Fibroblast of skin of abdomen (primary cell): ENCODE measurements around the gene TXK.
A peak's percentile ranks its signal among the peaks of the same experiment; 100 is the strongest.

Experiments used
- DNase-seq: peaks from one replicate; pipeline ENCODE4 v3.0.0-alpha.2; 2013

Gene TXK

DNA sequence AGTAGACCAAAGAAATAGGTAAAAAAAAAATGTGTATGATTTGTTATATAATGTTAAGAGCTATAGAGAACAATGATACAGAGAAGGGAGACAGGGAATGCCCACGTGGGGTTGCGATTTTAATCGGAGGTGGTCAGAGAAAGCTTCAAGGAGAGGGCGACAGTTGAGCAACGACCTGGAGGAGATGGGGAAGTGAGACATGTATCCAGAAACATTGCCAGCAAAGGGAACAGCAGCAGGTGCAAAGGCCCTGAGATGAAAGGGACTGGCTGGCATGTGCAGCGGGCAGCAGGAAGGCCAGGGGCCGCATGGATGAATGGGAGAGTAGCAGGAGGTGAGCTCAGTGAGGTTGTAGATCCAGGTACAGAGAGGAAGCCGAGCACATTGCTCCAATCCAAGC is 84.6 kb downstream of the TXK start:
- no peak for DNase-seq

GRCh38 chr4:48047896-48048295 is 86.2 kb downstream of the TXK start:
- DNase-seq: no peak

DNA sequence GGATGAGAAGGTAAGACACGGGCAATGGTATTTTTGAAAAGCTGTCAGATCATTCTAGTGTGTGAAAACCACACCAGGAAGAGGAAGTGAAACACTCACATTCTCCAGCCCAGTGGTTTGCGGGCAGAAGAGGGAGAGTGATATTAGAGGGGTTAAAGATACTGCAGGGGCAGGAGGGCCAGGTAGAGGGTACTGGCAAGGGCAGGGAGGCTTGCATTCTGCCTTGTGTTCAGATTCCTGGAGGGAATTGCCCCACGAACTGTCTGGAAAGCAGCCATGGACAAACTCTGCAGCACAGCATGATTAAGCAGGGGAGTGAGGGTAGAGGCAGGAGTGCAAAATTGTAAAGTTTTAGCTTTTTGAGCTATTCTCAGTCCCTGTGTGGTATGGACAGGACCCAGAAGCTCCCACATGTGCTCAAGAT is 86.6 kb downstream of the TXK start:
- no peak for DNase-seq

DNA sequence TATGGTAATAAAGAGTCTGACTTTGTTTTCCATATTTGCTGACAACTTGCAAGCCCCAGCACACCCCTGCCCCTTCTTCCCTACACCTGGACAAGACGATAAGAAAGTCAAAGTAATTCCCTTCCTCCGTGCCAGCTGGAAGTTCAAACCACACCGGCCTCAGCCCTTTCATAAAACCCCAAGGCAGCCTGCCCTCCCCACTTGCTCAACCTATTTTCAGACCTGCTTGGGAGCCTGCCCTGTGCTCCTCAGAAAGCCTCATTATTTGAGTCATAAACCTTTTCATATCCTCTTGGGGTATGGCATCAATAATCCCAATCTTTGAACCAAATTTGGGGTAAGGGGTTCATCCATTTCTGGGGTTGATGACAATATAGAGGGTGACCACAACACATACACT is 88.0 kb downstream of the TXK start:
- no peak for DNase-seq

DNA sequence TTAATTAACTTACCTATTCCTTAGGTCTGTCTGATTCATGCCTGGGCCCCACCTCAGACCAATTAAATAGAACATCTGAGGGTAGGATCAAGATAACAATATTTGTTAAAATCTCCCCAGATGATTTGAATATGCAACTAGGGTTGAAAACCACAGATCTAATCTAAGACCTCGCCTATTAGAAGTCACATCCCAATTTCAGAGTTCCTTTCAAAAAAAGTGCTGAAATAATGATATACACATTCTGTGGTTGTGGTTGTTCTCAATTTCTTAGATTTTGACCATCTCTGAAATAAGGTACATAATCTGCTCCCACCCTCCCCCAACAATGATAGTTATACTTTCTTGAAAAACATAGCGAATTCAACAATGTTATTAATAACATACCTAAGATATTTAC is 89.8 kb downstream of the TXK start:
- no peak for DNase-seq

- DNase-seq: no peak
Observed at GRCh38 chr4:48043504-48043903, 90.5 kb downstream of the TXK start.

DNA sequence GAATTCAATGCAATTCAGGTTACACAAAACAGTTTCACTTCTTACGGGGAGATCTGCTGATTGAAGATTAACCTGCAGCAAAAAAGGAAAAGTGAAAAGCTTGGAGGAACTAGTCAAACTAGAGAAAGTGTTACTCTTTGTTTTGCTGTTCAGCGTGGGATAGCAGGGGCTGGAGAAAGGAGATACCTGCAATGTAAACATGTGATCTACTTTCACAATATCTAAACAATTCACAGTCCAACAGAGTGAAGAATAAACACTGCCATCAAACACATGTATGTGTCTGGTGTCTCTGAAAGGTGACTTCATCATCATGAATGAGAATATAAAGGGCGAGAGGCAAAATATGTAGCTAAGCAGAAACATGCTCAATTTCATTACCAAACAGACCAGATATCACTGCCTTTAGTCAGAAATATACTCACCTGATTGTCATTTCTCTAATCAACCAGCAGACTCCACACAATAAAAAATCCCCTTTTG is 91.0 kb downstream of the TXK start:
- DNase-seq: no peak

DNA sequence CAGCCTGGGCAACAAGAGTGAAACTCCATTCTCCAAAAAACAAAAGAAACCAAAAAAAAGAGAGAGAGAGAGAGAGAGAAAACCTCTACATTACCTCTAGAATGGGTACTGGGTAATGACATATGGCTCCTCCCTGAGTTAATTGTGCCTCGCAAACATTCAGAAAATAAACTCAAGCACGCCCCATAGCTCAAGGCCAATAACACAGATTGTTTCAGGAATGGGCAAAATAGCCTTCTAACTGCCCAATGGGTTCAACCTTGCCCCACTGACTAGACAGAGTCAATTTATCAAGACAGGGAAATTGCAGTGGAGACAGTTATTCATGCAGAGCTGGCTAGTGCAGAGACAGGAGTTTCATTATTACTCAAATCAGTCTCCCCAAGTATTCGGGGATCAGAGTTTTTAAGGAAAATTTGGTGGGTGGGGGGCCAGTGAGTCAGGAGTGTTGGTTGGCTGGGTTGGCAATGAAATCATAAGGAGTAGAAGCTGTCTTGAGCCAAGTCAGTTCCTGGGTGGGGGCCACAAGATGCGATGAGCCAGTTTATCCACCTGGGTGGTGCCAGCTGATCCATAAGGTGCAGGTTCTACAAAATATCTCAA is 92.4 kb downstream of the TXK start:
- DNase-seq: no peak

DNA sequence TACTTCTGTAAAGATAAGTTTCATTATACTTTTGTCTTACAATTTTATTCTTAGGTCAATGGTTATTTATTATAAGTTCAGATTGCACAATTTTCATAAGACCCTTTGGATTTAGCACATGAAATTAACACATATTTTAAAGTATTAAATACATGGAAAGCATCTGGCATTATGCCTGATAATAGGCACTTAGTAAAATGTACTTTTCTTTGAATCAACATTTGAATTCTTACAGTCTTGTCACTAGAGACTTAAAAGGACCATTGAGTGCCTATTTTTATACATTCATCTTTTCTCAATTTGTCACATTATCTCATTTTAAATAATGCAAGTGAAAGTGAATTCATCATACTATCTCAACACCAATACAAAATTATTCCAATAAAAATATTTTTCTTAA is 94.5 kb downstream of the TXK start:
- DNase-seq: no peak

- DNase-seq: no peak
Observed at GRCh38 chr4:48038666-48039065, 95.4 kb downstream of the TXK start.

GRCh38 chr4:48037117-48037462 is 97.0 kb downstream of the TXK start:
- DNase-seq: no peak

- DNase-seq: no peak
Observed at GRCh38 chr4:48035952-48036351, 98.1 kb downstream of the TXK start.

GRCh38 chr4:48033825-48034413 is 100.1 kb downstream of the TXK start:
- peak; percentile 2 for DNase-seq

GRCh38 chr4:48033412-48033811 is 100.6 kb downstream of the TXK start:
- DNase-seq: no peak

DNA sequence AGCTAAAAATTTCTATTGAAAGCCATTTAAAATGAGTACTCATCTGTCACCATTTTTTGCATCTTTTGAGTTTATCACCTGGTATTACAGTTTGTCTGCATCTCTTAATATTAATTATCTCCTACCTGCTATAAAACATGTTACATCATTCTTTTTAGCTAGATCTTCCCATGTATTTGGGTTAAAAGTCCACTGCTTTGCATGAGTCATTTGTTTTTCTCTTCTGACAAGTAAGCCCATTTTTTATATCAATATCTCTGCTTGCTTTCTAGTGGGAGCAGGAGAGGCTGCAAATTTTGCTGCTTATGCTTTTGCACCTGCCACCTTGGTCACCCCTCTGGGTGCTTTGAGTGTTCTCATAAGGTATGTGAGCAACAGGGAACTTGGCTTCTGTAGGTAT is 101.3 kb downstream of the TXK start:
- no peak for DNase-seq

DNA sequence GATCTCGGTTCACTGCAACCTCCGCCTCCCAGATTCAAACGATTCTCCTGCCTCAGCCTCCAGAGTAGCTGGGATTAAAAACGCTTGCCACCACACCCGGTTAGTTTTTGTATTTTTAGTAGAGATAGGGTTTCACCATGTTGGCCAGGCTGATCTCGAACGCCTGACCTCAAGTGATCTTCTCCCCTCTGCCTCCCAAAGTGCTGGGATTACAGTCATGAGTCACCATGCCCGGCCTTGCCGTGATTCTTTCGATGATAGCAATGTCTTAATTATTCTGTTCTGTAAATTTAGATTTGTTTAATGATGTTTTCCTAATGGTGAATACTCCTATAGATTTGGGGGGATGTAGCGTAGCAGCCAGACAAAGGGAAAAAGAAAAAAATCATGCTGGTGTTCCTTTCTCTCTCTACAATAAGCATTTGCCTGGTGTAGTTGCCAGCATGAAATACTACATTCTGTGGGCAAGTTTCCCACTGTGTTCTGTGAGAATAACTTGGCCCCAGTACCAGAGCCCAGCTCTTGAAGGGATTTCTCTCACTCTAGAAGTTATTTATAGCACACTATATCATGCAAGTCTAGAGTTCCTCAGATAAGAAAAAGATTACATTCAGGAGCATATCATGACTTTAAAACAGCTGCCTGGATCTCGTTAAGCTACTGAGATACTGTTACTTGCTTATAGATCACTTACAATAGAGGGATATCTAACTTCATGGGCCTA is 102.1 kb downstream of the TXK start:
- DNase-seq: peak; percentile 11

- DNase-seq: no peak
Observed at GRCh38 chr4:48030470-48030869, 103.6 kb downstream of the TXK start.

GRCh38 chr4:48028696-48029095 is 105.4 kb downstream of the TXK start:
- no peak for DNase-seq

GRCh38 chr4:48027653-48028052 is 106.4 kb downstream of the TXK start:
- DNase-seq: no peak

GRCh38 chr4:48025005-48025404 is 109.0 kb downstream of the TXK start:
- peak; percentile 12 for DNase-seq

GRCh38 chr4:48024522-48024921 is 109.5 kb downstream of the TXK start:
- no peak for DNase-seq

GRCh38 chr4:48022192-48022799 is 111.8 kb downstream of the TXK start:
- DNase-seq: no peak

DNA sequence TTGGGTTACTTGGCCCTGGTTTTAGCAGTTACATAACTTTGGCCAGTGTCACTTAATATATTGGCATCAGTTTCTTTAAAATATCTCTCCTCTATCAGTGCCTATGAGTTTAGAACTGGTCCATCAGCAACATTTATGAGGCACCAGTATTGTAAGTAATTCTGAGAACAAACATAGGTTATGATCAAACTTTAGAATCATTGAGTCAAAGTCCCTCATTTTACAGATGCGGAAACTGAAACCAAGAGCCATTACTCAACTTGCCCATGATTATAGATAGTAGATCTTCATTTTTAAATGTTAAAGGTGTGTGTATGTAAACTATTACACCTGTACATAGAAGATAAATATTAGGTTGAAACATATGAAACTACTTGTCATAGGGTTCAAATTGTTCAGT is 113.0 kb downstream of the TXK start:
- DNase-seq: no peak

DNA sequence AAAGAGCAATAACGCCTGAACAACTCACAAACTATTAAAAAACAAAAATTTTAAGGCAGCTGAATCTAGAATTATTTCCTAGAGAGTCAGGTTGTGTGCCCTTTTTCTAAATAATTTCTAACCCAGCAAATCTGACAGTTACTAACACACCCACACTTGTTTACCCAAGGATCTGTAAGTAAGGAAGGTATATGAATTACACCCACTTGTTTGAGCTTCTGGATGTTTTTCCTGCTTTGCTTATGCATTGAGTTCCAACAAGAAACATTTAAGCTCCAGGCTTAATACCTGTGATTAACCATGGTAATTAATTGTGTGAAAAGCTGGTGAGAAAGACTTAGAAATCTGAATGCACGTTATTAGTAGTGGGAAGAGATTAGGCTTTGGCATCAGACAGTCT is 115.9 kb downstream of the TXK start:
- DNase-seq: no peak
